Measurements from ENCODE around the gene ZNF792. TPM values are rescaled to one million over a fixed set of nuclear protein-coding genes. Genes with fewer than 3 reads are reported as not detected.
A peak's percentile ranks its signal among the peaks of the same experiment; 100 is the strongest.
"Not testable (repeated sequence)": the region's sequence is repeated elsewhere in the genome, so short reads cannot be mapped to it uniquely, and the experiment has no call there.

Gene ZNF792
- total RNA-seq: 3.3 TPM
- long read RNA-seq, transcript ZNF792-201 (4 exons, 3,888 nt): major isoform, 6 of 8 reads
- long read RNA-seq, partial matches to known transcripts: 1 of 8 reads
- long read RNA-seq, other reads (novel, unspliced or antisense): 1 of 8 reads

GRCh38 chr19:34963573-34964406, at the start of gene ZNF792:
TSS of gene ZNF792 (minus strand) at chr19:34964229. CDS start at chr19:34963662, 567 bp downstream.
- intact Hi-C loops (cut with DNase I): no loop called here
- ATAC-seq (ENCODE audit: poor library complexity) (peak; percentile 94), DNase-seq (peak; percentile 83)

GRCh38 chr19:35013041-35013819, 49.2 kb upstream of the ZNF792 start:
- ATAC-seq (ENCODE audit: poor library complexity): peak; percentile 79
- intact Hi-C loops (cut with DNase I): loop anchor here (2.0 kb wide), 1 partner anchor 40 kb away; no protein-coding TSS in a partner anchor
- DNase-seq: peak; percentile 88

GRCh38 chr19:35011737-35012682, 48.0 kb upstream of the ZNF792 start:
- intact Hi-C loops (cut with DNase I): loop anchor here (2.0 kb wide), 1 partner anchor 39 kb away; no protein-coding TSS in a partner anchor
- no peak for DNase-seq
- no peak for ATAC-seq (ENCODE audit: poor library complexity)

GRCh38 chr19:35011091-35011689, 47.2 kb upstream of the ZNF792 start:
- DNase-seq (no peak), ATAC-seq (ENCODE audit: poor library complexity) (no peak)
- intact Hi-C loops (cut with DNase I): no loop called here

GRCh38 chr19:35009424-35010415, 45.7 kb upstream of the ZNF792 start:
- intact Hi-C loops (cut with DNase I): no loop called here
- no peak for DNase-seq

GRCh38 chr19:35008891-35009341, 44.9 kb upstream of the ZNF792 start:
- intact Hi-C loops (cut with DNase I): no loop called here
- DNase-seq (no peak), ATAC-seq (ENCODE audit: poor library complexity) (no peak)

More at GRCh38 chr19:35009424-35010415, 45.7 kb upstream of the ZNF792 start:
- ATAC-seq (ENCODE audit: poor library complexity): no peak

- DNase-seq; ATAC-seq (ENCODE audit: poor library complexity); intact Hi-C loops (cut with DNase I): not testable (repeated sequence)
Observed at GRCh38 chr19:35007427-35007826, 43.4 kb upstream of the ZNF792 start.

- DNase-seq (peak; percentile 14), ATAC-seq (ENCODE audit: poor library complexity) (no peak)
- intact Hi-C loops (cut with DNase I): no loop called here
Observed at GRCh38 chr19:35006999-35007365, 43.0 kb upstream of the ZNF792 start.

GRCh38 chr19:35006342-35006998, 42.4 kb upstream of the ZNF792 start:
- intact Hi-C loops (cut with DNase I): no loop called here
- ATAC-seq (ENCODE audit: poor library complexity) (no peak), DNase-seq (no peak)

- not testable (repeated sequence) for DNase-seq
Observed at GRCh38 chr19:35006007-35006341, 41.9 kb upstream of the ZNF792 start.

GRCh38 chr19:35005256-35005977, 41.4 kb upstream of the ZNF792 start:
- DNase-seq (no peak), ATAC-seq (ENCODE audit: poor library complexity) (no peak)
- intact Hi-C loops (cut with DNase I): no loop called here

More at GRCh38 chr19:35006007-35006341, 41.9 kb upstream of the ZNF792 start:
- ATAC-seq (ENCODE audit: poor library complexity); intact Hi-C loops (cut with DNase I): not testable (repeated sequence)

- no peak for ATAC-seq (ENCODE audit: poor library complexity)
- intact Hi-C loops (cut with DNase I): no loop called here
- DNase-seq: peak; percentile 35
Observed at GRCh38 chr19:35004517-35005255, 40.7 kb upstream of the ZNF792 start.

GRCh38 chr19:35002037-35002535, 38.1 kb upstream of the ZNF792 start:
- ATAC-seq (ENCODE audit: poor library complexity): no peak
- no peak for DNase-seq

GRCh38 chr19:35000647-35001501, 36.8 kb upstream of the ZNF792 start:
- intact Hi-C loops (cut with DNase I): no loop called here
- DNase-seq (no peak), ATAC-seq (ENCODE audit: poor library complexity) (peak; percentile 16)

More at GRCh38 chr19:35002037-35002535, 38.1 kb upstream of the ZNF792 start:
- intact Hi-C loops (cut with DNase I): no loop called here
